ENCODE results near the gene CCDC91. TPM values are rescaled to one million over a fixed set of nuclear protein-coding genes. Genes with fewer than 3 reads are reported as not detected.

The CCDC91 gene
- polyA plus RNA-seq, 2 of the 4 experiments (the other 2 are of a cell fraction), result 26.0 to 48.1 TPM

DNA sequence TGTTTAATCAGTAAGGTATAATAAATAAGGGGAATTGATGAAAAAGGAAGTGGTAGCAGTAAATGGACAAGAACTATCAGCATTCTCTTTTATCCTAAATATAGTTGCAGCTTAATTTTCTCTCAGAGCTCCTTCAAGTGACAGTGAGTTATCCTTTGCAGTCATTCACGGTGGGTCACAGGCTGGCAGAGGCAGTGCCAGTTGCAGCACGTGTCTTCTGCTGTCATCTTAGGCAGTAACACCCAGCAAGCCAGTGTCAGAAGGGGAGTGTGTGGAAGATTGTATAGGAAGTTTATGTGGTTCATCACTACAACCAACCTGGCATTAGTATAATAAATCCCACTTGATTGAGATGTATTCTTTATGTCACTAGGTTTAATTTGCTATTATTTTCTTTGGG is 170.0 kb downstream of the CCDC91 start:
- Histone ChIP-seq H3K4me2 (no peak overlapping the region), H3K27ac (no peak overlapping the region), H3K9me3 (no peaks in the 10 kb centered on the region), H3K4me1 (no peaks in the 10 kb centered on the region), H3K4me3 (no peak overlapping the region)
- ChIA-PET POLR2A (no interaction called here), CTCF (no interaction called here)
- DNase-seq (ENCODE audit: low read depth in 1 of 2, low spot score in 1 of 2) (no peak), ATAC-seq (no peak), FAIRE-seq (no peak)
- 71% methylated on average over 2 of the region's 2 CpGs for WGBS (ENCODE audit: missing lambda C conversion rate)
- no peak for TF ChIP-seq ZNF302 (CRISPR knock-in tag; IDR thresholded peaks at IDR 0.05)
- TF ChIP-seq, protein P1, sequence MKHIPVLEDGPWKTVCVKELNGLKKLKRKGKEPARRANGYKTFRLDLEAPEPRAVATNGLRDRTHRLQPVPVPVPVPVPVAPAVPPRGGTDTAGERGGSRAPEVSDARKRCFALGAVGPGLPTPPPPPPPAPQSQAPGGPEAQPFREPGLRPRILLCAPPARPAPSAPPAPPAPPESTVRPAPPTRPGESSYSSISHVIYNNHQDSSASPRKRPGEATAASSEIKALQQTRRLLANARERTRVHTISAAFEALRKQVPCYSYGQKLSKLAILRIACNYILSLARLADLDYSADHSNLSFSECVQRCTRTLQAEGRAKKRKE (CRISPR knock-in tag; IDR thresholded peaks at IDR 0.05; ENCODE audit: low read depth), result no peak
- TF ChIP-seq MYC (IDR thresholded peaks at IDR 0.05; ENCODE audit: borderline replicate concordance, low read length), result no peak

DNA sequence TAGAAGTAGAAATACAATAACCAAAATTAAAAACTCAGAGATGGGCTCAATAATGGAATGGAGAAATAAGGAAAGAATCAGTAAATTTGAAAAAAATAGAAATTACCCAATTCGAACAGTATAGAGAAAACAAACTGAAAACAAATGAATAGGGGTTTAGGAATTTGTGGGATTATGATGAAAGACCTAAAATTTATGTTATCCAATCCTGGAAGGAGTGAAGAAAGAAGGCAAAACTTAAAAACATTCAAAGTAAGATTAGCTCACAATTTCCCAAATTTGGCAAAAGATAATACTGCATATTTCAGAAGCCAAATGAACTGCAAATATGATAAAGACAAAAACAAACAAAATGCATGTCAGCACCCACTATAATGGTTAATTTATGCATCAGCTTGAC is 177.1 kb downstream of the CCDC91 start:
- FAIRE-seq (no peak), DNase-seq (ENCODE audit: low read depth in 1 of 2, low spot score in 1 of 2) (no peak), ATAC-seq (no peak)
- no peak for TF ChIP-seq JUN (IDR thresholded peaks at IDR 0.05)
- TF ChIP-seq EP300 (IDR thresholded peaks at IDR 0.05), result no peak
- no peak for TF ChIP-seq HEYL (CRISPR knock-in tag; IDR thresholded peaks at IDR 0.05)
- WGBS (ENCODE audit: missing lambda C conversion rate), result 89% methylated on average over 1 of the region's 1 CpG
- POLR2A ChIA-PET, result no interaction called here
- Histone ChIP-seq H3K4me2 (no peak overlapping the region), H3K9me3 (peaks cover 46% of the 10 kb centered on the region), H3K4me3 (no peak overlapping the region), H3K4me1 (no peaks in the 10 kb centered on the region), H3K27ac (no peak overlapping the region)
- CTCF ChIA-PET, result no interaction called here

DNA sequence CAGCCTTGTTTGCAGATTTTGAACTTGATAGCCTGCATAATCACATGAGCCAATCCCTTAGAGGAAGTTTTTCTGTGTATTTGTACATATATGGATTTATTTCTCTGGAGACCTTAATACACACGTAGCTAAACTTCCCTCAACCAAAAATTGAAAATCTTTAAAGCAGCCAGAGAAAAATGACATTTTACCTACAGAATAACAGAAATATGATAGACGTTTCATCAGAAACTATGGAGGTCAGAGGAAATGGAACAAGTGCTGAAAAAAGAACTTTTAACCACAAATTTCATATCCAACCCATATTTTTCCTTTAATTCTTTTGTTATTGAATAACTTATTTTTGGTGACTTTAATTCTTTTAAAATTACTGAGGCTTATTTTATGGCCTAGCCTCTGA is 177.7 kb downstream of the CCDC91 start:
- Histone ChIP-seq H3K4me1 (no peaks in the 10 kb centered on the region), H3K27ac (no peak overlapping the region), H3K9me3 (peaks cover 46% of the 10 kb centered on the region), H3K4me2 (no peak overlapping the region), H3K4me3 (no peak overlapping the region)
- TF ChIP-seq RAD21 (conservative IDR thresholded peaks at IDR 0.05 in 1 of 2, IDR thresholded peaks at IDR 0.05 in 1 of 2), result no peak
- no peak for TF ChIP-seq HOXA7 (CRISPR knock-in tag; IDR thresholded peaks at IDR 0.05)
- TF ChIP-seq POLR2AphosphoS2 (conservative IDR thresholded peaks at IDR 0.05; ENCODE audit: low read length), result no peak
- no peak for TF ChIP-seq MAFK (IDR thresholded peaks at IDR 0.05; ENCODE audit: partially characterized antibody)
- no peak for TF ChIP-seq RARB (CRISPR knock-in tag; IDR thresholded peaks at IDR 0.05)
- no peak for TF ChIP-seq TP53 (CRISPR knock-in tag; IDR thresholded peaks at IDR 0.05)
- TF ChIP-seq HEYL (CRISPR knock-in tag; IDR thresholded peaks at IDR 0.05), result no peak
- TF ChIP-seq TFCP2L1 (CRISPR knock-in tag; IDR thresholded peaks at IDR 0.05), result no peak
- TF ChIP-seq ZNF302 (CRISPR knock-in tag; IDR thresholded peaks at IDR 0.05), result no peak
- TF ChIP-seq JUNB (IDR thresholded peaks at IDR 0.05), result no peak
- ChIA-PET POLR2A (no interaction called here), CTCF (no interaction called here)
- ATAC-seq (no peak), FAIRE-seq (no peak), DNase-seq (ENCODE audit: low read depth in 1 of 2, low spot score in 1 of 2) (no peak)
- 80% methylated on average over 2 of the region's 2 CpGs for WGBS (ENCODE audit: missing lambda C conversion rate)

DNA sequence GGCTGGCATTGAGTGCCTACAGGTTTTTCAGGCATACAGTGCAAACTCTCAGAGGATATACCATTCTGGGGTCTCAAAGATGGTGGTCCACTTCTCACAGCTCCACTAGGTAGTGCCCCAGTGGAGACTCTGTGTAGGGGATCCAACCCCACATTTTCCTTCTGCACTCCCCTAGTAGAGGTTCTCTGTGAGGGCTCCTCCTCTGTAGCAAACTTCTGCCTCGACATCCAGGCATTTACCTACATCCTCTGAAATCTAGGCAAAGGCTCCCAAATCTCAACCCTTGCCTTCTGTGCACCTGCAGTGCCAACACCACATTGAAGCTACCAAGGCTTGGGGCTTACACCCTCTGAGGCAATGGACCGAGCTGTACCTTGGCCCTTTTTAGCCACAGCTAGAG is 179.2 kb downstream of the CCDC91 start:
- peak in 1 of 2 experiments; percentile 25 for DNase-seq (ENCODE audit: low read depth in 1 of 2, low spot score in 1 of 2)
- peak; percentile 9 for TF ChIP-seq ZFP36 (IDR thresholded peaks at IDR 0.05; ENCODE audit: borderline replicate concordance, partially characterized antibody)
- TF ChIP-seq HEYL (CRISPR knock-in tag; IDR thresholded peaks at IDR 0.05), result no peak
- H3K9me3 ChIP-seq, result peaks cover 46% of the 10 kb centered on the region
- POLR2A ChIA-PET, result no interaction called here
- ATAC-seq, result no peak
- no peak for FAIRE-seq
- no peak overlapping the region for H3K4me3 ChIP-seq
- CTCF ChIA-PET, result no interaction called here
- no peak overlapping the region for H3K27ac ChIP-seq
- WGBS (ENCODE audit: missing lambda C conversion rate), result 82% methylated on average over 2 of the region's 2 CpGs
- no peak overlapping the region for H3K4me2 ChIP-seq
- no peaks in the 10 kb centered on the region for H3K4me1 ChIP-seq

DNA sequence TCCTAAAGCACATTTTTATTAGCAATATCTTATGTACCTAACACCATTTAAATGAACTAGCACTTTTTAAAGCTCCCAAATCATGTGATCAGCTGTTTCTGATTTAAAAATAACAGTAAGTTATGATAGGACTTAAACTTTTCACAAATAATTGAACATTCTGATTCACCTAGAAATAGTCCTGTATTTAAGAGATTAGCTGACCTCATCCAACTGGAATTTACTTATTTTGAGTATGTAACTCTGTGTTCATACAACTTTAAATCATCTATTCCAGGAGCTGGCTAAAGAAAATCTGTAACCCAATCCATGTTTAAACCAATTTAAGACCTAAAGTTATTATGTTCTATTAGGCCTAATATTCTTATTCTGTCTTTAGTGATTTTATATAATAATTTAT is 184.3 kb downstream of the CCDC91 start:
- no peak for TF ChIP-seq RNF2 (IDR thresholded peaks at IDR 0.05; ENCODE audit: borderline replicate concordance, low read depth)
- FAIRE-seq (no peak), ATAC-seq (no peak), DNase-seq (ENCODE audit: low read depth in 1 of 2, low spot score in 1 of 2) (no peak)
- ChIA-PET POLR2A (no interaction called here), CTCF (interaction anchor here (0.6 to 1.8 kb wide), 2 partner anchors 22 to 25 kb away, joined by 3 read pairs; no protein-coding TSS in a partner anchor)
- Histone ChIP-seq H3K4me2 (no peak overlapping the region), H3K9me3 (peaks cover 18% of the 10 kb centered on the region), H3K4me1 (no peaks in the 10 kb centered on the region), H3K4me3 (no peak overlapping the region), H3K27ac (no peak overlapping the region)

All from A549 (cell line).